HG03175 (cell line): Measurements from ENCODE around the gene NDUFV1.
"Not testable (repeated sequence)": the region's sequence is repeated elsewhere in the genome, so short reads cannot be mapped to it uniquely, and the experiment has no call there.

Source experiments
- ATAC-seq: cut with Tn5 transposase; IDR thresholded peaks from one replicate; pipeline ENCODE4 v1.9.1; 2021; ENCODE audit warnings: mild to moderate bottlenecking, moderate library complexity; ENCODE audit not compliant: unreplicated experiment

Gene NDUFV1

GRCh38 chr11:67606492-67607295 lies at the start of gene NDUFV1:
NDUFV1 (plus strand) TSS chr11:67606936; CDS start chr11:67607005, 69 bp downstream.
- ATAC-seq, result peak; percentile 96

- ATAC-seq, result no peak
Measured at GRCh38 chr11:67558084-67558772, 48.5 kb upstream of the NDUFV1 start.

- ATAC-seq, result peak; percentile 72
Measured at GRCh38 chr11:67561971-67562619, 44.6 kb upstream of the NDUFV1 start.

- ATAC-seq, result no peak
Measured at GRCh38 chr11:67562963-67563704, 43.6 kb upstream of the NDUFV1 start.

GRCh38 chr11:67563705-67564114 lies 43.0 kb upstream of the NDUFV1 start:
- not testable (repeated sequence) for ATAC-seq

- ATAC-seq, result no peak
Measured at GRCh38 chr11:67564230-67564629, 42.5 kb upstream of the NDUFV1 start.

- no peak for ATAC-seq
Measured at GRCh38 chr11:67571443-67571842, 35.3 kb upstream of the NDUFV1 start.

- ATAC-seq, result no peak
Measured at GRCh38 chr11:67572305-67572704, 34.4 kb upstream of the NDUFV1 start.

- ATAC-seq, result no peak
Measured at GRCh38 chr11:67572747-67573419, 33.9 kb upstream of the NDUFV1 start.

GRCh38 chr11:67574938-67575337 lies 31.8 kb upstream of the NDUFV1 start:
- ATAC-seq, result no peak

GRCh38 chr11:67576735-67577475 lies 29.8 kb upstream of the NDUFV1 start:
- ATAC-seq, result no peak

- ATAC-seq, result no peak
Measured at GRCh38 chr11:67577951-67578350, 28.8 kb upstream of the NDUFV1 start.

GRCh38 chr11:67581469-67581868 lies 25.3 kb upstream of the NDUFV1 start:
- ATAC-seq, result no peak

GRCh38 chr11:67582011-67582410 lies 24.7 kb upstream of the NDUFV1 start:
- no peak for ATAC-seq

GRCh38 chr11:67583247-67584204 lies 23.2 kb upstream of the NDUFV1 start, which contains the start of gene GSTP1:
GSTP1 (plus strand) TSS chr11:67583812; CDS start chr11:67583844, 32 bp downstream.
- peak; percentile 67 for ATAC-seq

- no peak for ATAC-seq
Measured at GRCh38 chr11:67584205-67584880, 22.4 kb upstream of the NDUFV1 start.

GRCh38 chr11:67584881-67585873 lies 21.6 kb upstream of the NDUFV1 start:
- ATAC-seq, result no peak
